ENCODE data around the gene CDRT4. TPM values are rescaled to one million over a fixed set of nuclear protein-coding genes. Genes with fewer than 3 reads are reported as not detected.

Gene CDRT4
- polyA plus RNA-seq, 1 of the 3 experiments (the other 2 are of a cell fraction), result 4.6 TPM

- TF ChIP-seq REST (IDR thresholded peaks at IDR 0.05; ENCODE audit: low read depth, low read length), result no peak
- no peaks in the 10 kb centered on the region for H3K9me2 ChIP-seq
- H3K27ac ChIP-seq (ENCODE audit: low read depth in 2 of 2, low read length in 1 of 2), result peak overlapping the region in 1 of 2 experiments; percentile 53; a peak in 1 of 4 replicates
- peaks cover 0 to 7% of the 10 kb centered on the region in 2 experiments for H3K36me3 ChIP-seq (replicated peaks in 1 of 2; ENCODE audit: control insufficient read depth in 1 of 2, insufficient read depth in 2 of 2, low read length in 1 of 2)
- ChIA-PET POLR2A (no interaction called here), CTCF (interaction anchor here (1.1 kb wide), 1 partner anchor 309 kb away, joined by 4 read pairs; no protein-coding TSS in a partner anchor)
- no peaks in the 10 kb centered on the region for H4K20me1 ChIP-seq (ENCODE audit: insufficient read depth)
- H3F3A ChIP-seq (replicated peaks; ENCODE audit: insufficient read depth), result no peaks in the 10 kb centered on the region
- no peaks in the 10 kb centered on the region for H3K9me3 ChIP-seq
- no peak overlapping the region for H3K9ac ChIP-seq
- no peaks in the 10 kb centered on the region for H3K27me3 ChIP-seq (ENCODE audit: insufficient read depth)
- H3K4me1 ChIP-seq (ENCODE audit: control insufficient read depth in 1 of 2, insufficient read depth in 2 of 2, low read depth in 1 of 2, low read length in 1 of 2), result peaks cover 10% of the 10 kb centered on the region in 2 experiments; a peak in 3 of 4 replicates
- no peak for DNase-seq
- no peak overlapping the region for H2AFZ ChIP-seq (ENCODE audit: low read depth)
- H3K4me2 ChIP-seq, result no peak overlapping the region
- H3K79me2 ChIP-seq (ENCODE audit: insufficient read depth), result no peaks in the 10 kb centered on the region
- H3K4me3 ChIP-seq (ENCODE audit: low read depth in 2 of 2, low read length in 1 of 2), result no peak overlapping the region
- WGBS (ENCODE audit: low lambda C conversion rate), result 85% methylated on average over 6 of the region's 6 CpGs
Observed at GRCh38 chr17:15480204-15480603, 12.8 kb upstream of the CDRT4 start.

- DNase-seq, result no peak
- Histone ChIP-seq H3K27ac (ENCODE audit: low read depth in 2 of 2, low read length in 1 of 2) (peak overlapping the region in 1 of 2 experiments; percentile 53; a peak in 1 of 4 replicates), H3K27me3 (ENCODE audit: insufficient read depth) (no peaks in the 10 kb centered on the region), H3K4me2 (no peak overlapping the region), H3F3A (replicated peaks; ENCODE audit: insufficient read depth) (no peaks in the 10 kb centered on the region), H3K36me3 (replicated peaks in 1 of 2; ENCODE audit: control insufficient read depth in 1 of 2, insufficient read depth in 2 of 2, low read length in 1 of 2) (peaks cover 0 to 7% of the 10 kb centered on the region in 2 experiments), H3K79me2 (ENCODE audit: insufficient read depth) (no peaks in the 10 kb centered on the region), H2AFZ (ENCODE audit: low read depth) (no peak overlapping the region), H3K9ac (no peak overlapping the region), H3K9me3 (no peaks in the 10 kb centered on the region), H3K4me3 (ENCODE audit: low read depth in 2 of 2, low read length in 1 of 2) (no peak overlapping the region), H3K9me2 (no peaks in the 10 kb centered on the region), H4K20me1 (ENCODE audit: insufficient read depth) (no peaks in the 10 kb centered on the region), H3K4me1 (ENCODE audit: control insufficient read depth in 1 of 2, insufficient read depth in 2 of 2, low read depth in 1 of 2, low read length in 1 of 2) (peaks cover 10% of the 10 kb centered on the region in 2 experiments; a peak in 3 of 4 replicates)
- CTCF ChIA-PET, result interaction anchor here (1.1 kb wide), 1 partner anchor 308 kb away, joined by 4 read pairs; no protein-coding TSS in a partner anchor
- POLR2A ChIA-PET, result no interaction called here
- TF ChIP-seq FOXJ3 (CRISPR knock-in tag; IDR thresholded peaks at IDR 0.05) (no peak), EZH2phosphoT487 (IDR thresholded peaks at IDR 0.05; ENCODE audit: borderline replicate concordance, low read depth) (no peak), FOXM1 (IDR thresholded peaks at IDR 0.05; ENCODE audit: low read depth) (no peak), FOSL2 (IDR thresholded peaks at IDR 0.05; ENCODE audit: borderline replicate concordance, low read depth) (no peak), NRF1 (IDR thresholded peaks at IDR 0.05; ENCODE audit: low read depth, low read length) (no peak), NFIC (IDR thresholded peaks at IDR 0.05; ENCODE audit: borderline replicate concordance) (peak; percentile 81), REST (IDR thresholded peaks at IDR 0.05; ENCODE audit: low read depth, low read length) (no peak), USF1 (IDR thresholded peaks at IDR 0.05; ENCODE audit: borderline replicate concordance, low read depth) (no peak), GATA2 (CRISPR knock-in tag; IDR thresholded peaks at IDR 0.05) (no peak), GABPA (IDR thresholded peaks at IDR 0.05; ENCODE audit: low read depth) (no peak), ELF1 (IDR thresholded peaks at IDR 0.05) (no peak), MAX (IDR thresholded peaks at IDR 0.05; ENCODE audit: low read depth) (no peak), POLR2AphosphoS5 (IDR thresholded peaks at IDR 0.05; ENCODE audit: low read depth, low read length) (no peak), MXI1 (IDR thresholded peaks at IDR 0.05; ENCODE audit: low read depth, low read length) (no peak), TCF12 (IDR thresholded peaks at IDR 0.05) (peak; percentile 66), TEAD4 (IDR thresholded peaks at IDR 0.05; ENCODE audit: borderline replicate concordance, insufficient read depth) (no peak), PBX3 (IDR thresholded peaks at IDR 0.05) (0 out of 2 replicates have a peak, but pooled peaks have one; percentile 14)
Observed at GRCh38 chr17:15479703-15480102, 12.3 kb upstream of the CDRT4 start.

All from SK-N-SH (cell line).